ENCODE measurements around the gene MAP4K3. TPM values are rescaled to one million over a fixed set of nuclear protein-coding genes. Genes with fewer than 3 reads are reported as not detected.
A peak's percentile ranks its signal among the peaks of the same experiment; 100 is the strongest.

MAP4K3 gene
- total RNA-seq, 1 experiment from 2014 or later: 97.4 TPM

DNA sequence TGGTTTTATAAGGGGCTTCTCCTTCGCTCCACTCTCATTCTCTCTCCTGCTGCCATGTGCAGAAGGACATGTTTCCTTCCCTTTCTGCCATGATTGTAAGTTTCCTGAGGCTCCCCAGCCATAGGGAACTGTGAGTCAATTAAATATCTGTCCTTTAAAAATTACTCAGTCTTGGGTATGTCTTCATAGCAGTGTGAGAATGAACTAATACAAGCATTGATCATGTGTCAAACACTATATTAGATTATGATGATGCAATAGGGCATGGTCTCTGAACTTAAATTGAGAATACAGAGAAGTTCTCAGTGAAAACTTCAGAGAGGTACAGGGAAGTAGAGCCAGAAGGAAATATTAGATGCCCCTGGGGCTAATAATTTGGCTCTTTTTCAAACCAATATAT lies 5.9 kb upstream of the MAP4K3 start:
- no peak overlapping the region for H2AFZ ChIP-seq (ENCODE audit: low read length)
- peaks cover 22% of the 10 kb centered on the region for H3K36me3 ChIP-seq (ENCODE audit: low read depth, low read length)
- H3K9me2 ChIP-seq (replicated peaks; ENCODE audit: low read length): no peaks in the 10 kb centered on the region
- H3K9me3 ChIP-seq (ENCODE audit: low read length): no peaks in the 10 kb centered on the region
- DNase-seq (no peak), ATAC-seq (no peak)
- no TSS peak for BruUV-seq (replicated peaks)
- H3K4me1 ChIP-seq (ENCODE audit: insufficient read depth, low read length): peaks cover 52% of the 10 kb centered on the region
- POLR2A ChIA-PET (ENCODE audit: unreplicated experiment): no interaction called here
- H3K79me2 ChIP-seq (ENCODE audit: low read length): peaks cover 45% of the 10 kb centered on the region
- peaks cover 5% of the 10 kb centered on the region for H3F3A ChIP-seq (ENCODE audit: low read length, unreplicated experiment)
- CTCF ChIA-PET: no interaction called here
- no peak overlapping the region for H3K27ac ChIP-seq (ENCODE audit: low read length)
- no peak for TF ChIP-seq EZH2phosphoT487 (IDR thresholded peaks at IDR 0.05; ENCODE audit: borderline replicate concordance, low read length)
- no peak overlapping the region for H3K9ac ChIP-seq (ENCODE audit: low read length)
- intact Hi-C loops (cut with micrococcal nuclease): no loop called here
- H3K27me3 ChIP-seq (ENCODE audit: low read length): no peaks in the 10 kb centered on the region
- no peak overlapping the region for H3K4me3 ChIP-seq (ENCODE audit: low read length)
- H3K4me2 ChIP-seq (ENCODE audit: low read length): no peak overlapping the region
- H4K20me1 ChIP-seq (ENCODE audit: low read length): no peaks in the 10 kb centered on the region

DNA sequence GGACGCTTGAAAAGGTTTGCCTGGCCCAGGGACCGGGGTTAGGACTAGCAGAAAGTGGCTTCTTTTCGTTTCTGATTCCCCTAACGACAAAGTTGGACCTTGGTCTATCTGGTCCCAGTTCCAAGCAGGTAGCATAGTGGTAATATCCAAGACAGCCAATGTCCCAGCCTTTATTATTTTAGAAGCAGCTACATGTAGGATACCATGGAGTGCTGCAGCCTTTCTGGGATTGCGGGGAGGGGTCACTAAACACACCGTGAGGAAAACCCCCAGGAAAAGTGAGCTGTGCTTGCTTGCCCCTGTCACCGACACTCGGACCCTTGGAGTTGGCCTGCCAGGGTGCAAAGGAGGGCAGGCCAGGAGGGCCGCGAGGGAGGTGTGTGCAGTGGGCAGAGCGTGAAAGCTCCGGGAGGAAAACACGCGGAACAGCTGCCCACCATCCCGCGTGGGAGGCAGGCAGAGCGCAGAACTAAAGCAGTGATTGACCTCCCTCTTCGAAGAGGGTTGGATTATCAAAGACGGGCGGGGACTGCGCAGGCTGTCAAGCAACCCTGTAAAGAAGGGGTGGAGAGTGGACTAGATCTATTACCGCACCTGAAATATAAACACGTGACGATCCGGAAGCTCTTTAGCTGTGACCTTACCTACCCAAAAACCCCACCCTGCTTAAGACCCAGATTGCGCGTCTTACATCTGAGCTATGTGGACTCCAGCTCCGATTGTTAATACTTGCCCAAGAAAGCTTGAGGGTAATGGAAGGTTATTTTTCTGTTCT lies 624 bp upstream of the MAP4K3 start:
- peaks cover 76% of the 10 kb centered on the region for H3K79me2 ChIP-seq (ENCODE audit: low read length)
- H3K27ac ChIP-seq (ENCODE audit: low read length): peak overlapping the region; percentile 87
- peak; percentile 39 for ATAC-seq
- DNase-seq: peak; percentile 66
- H3K9me2 ChIP-seq (replicated peaks; ENCODE audit: low read length): no peaks in the 10 kb centered on the region
- no peaks in the 10 kb centered on the region for H3K36me3 ChIP-seq (ENCODE audit: low read depth, low read length)
- H3K9ac ChIP-seq (ENCODE audit: low read length): peak overlapping the region; percentile 94
- BruUV-seq (replicated peaks): no TSS peak
- H2AFZ ChIP-seq (ENCODE audit: low read length): peak overlapping the region; percentile 60
- peak overlapping the region; percentile 92 for H3K4me3 ChIP-seq (ENCODE audit: low read length)
- peaks cover 52% of the 10 kb centered on the region for H3K4me1 ChIP-seq (ENCODE audit: insufficient read depth, low read length)
- H3K27me3 ChIP-seq (ENCODE audit: low read length): no peaks in the 10 kb centered on the region
- TF ChIP-seq, protein P1, sequence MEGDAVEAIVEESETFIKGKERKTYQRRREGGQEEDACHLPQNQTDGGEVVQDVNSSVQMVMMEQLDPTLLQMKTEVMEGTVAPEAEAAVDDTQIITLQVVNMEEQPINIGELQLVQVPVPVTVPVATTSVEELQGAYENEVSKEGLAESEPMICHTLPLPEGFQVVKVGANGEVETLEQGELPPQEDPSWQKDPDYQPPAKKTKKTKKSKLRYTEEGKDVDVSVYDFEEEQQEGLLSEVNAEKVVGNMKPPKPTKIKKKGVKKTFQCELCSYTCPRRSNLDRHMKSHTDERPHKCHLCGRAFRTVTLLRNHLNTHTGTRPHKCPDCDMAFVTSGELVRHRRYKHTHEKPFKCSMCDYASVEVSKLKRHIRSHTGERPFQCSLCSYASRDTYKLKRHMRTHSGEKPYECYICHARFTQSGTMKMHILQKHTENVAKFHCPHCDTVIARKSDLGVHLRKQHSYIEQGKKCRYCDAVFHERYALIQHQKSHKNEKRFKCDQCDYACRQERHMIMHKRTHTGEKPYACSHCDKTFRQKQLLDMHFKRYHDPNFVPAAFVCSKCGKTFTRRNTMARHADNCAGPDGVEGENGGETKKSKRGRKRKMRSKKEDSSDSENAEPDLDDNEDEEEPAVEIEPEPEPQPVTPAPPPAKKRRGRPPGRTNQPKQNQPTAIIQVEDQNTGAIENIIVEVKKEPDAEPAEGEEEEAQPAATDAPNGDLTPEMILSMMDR (conservative IDR thresholded peaks at IDR 0.05; ENCODE audit: low read depth, low read length): no peak
- no peak for TF ChIP-seq EZH2phosphoT487 (IDR thresholded peaks at IDR 0.05; ENCODE audit: borderline replicate concordance, low read length)
- no peak for TF ChIP-seq EZH2 (IDR thresholded peaks at IDR 0.05; ENCODE audit: low read length, unreplicated experiment)
- CTCF ChIA-PET: interaction anchor here (0.6 to 0.7 kb wide), 2 partner anchors 14 to 113 kb away, joined by 3 read pairs; no protein-coding TSS in a partner anchor
- peaks cover 36% of the 10 kb centered on the region for H4K20me1 ChIP-seq (ENCODE audit: low read length)
- no peaks in the 10 kb centered on the region for H3K9me3 ChIP-seq (ENCODE audit: low read length)
- intact Hi-C loops (cut with micrococcal nuclease): loop anchor here (1.0 to 10.0 kb wide), 5 partner anchors 50 to 207 kb away; no protein-coding TSS in a partner anchor
- POLR2A ChIA-PET (ENCODE audit: unreplicated experiment): interaction anchor here (0.6 to 1.3 kb wide), 5 partner anchors 54 to 280 kb away, joined by 3 to 13 read pairs (median 4); no protein-coding TSS in a partner anchor
- peak overlapping the region; percentile 97 for H3K4me2 ChIP-seq (ENCODE audit: low read length)
- H3F3A ChIP-seq (ENCODE audit: low read length, unreplicated experiment): no peaks in the 10 kb centered on the region

DNA sequence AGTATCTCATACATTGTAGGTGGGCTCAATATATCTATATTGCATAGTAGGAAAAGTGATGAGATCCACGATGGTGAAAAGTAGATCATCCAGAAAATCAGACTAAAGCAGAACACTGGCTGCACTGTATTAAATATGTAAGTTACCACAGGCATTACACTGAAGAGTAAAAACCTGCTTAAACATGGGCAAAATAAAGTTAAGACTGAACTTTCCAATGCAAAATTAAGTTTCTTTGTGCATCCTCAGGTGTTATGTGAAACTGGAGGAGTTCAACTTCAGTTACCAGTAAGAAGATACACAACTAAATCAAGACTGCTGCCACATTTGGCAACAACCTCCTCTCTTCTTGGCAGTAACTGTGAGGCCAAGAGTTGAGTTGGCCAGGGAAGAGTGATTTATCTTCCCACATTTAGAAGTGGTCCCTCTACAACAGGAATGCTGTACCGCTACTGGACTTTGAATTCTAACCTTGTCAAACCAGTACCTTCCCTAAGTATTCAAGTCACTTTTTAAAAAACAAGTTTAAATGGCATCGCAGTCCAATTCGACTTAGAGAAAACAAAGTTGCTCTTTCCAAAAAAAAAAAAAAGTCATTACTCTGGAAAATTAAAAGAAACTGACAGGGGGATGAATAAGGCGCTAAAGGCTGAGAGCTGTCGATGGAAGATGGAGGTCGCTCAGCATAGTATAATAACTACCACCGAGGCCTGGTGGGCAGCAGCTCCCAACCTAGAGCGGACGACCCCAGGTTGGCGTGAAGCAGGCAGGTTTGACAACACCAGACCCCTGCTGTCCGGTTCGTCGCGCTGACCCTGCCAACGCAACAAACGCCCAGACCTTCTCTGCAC lies 1.1 kb downstream of the MAP4K3 start:
- Histone ChIP-seq H2AFZ (ENCODE audit: low read length) (0 out of 2 replicates have a peak overlapping the region, but pooled peaks have one; percentile 21), H3K9me3 (ENCODE audit: low read length) (no peaks in the 10 kb centered on the region), H3K9me2 (replicated peaks; ENCODE audit: low read length) (no peaks in the 10 kb centered on the region), H3K27me3 (ENCODE audit: low read length) (no peaks in the 10 kb centered on the region), H3F3A (ENCODE audit: low read length, unreplicated experiment) (no peaks in the 10 kb centered on the region), H3K27ac (ENCODE audit: low read length) (peak overlapping the region; percentile 87), H3K79me2 (ENCODE audit: low read length) (peaks cover 92% of the 10 kb centered on the region), H3K4me1 (ENCODE audit: insufficient read depth, low read length) (peaks cover 69% of the 10 kb centered on the region), H3K9ac (ENCODE audit: low read length) (peak overlapping the region; percentile 94), H4K20me1 (ENCODE audit: low read length) (peaks cover 53% of the 10 kb centered on the region), H3K4me2 (ENCODE audit: low read length) (peak overlapping the region; percentile 85), H3K4me3 (ENCODE audit: low read length) (peak overlapping the region; percentile 92), H3K36me3 (ENCODE audit: low read depth, low read length) (no peaks in the 10 kb centered on the region)
- no peak for TF ChIP-seq EZH2 (IDR thresholded peaks at IDR 0.05; ENCODE audit: low read length, unreplicated experiment)
- TF ChIP-seq EZH2phosphoT487 (IDR thresholded peaks at IDR 0.05; ENCODE audit: borderline replicate concordance, low read length): no peak
- TF ChIP-seq, protein P1 (conservative IDR thresholded peaks at IDR 0.05; ENCODE audit: low read depth, low read length): no peak
- POLR2A ChIA-PET (ENCODE audit: unreplicated experiment): interaction anchor here (0.5 to 0.7 kb wide), 3 partner anchors 57 to 95 kb away, joined by 3 read pairs; no protein-coding TSS in a partner anchor
- BruUV-seq (replicated peaks): TSS peak; percentile 32
- DNase-seq: peak; percentile 54
- intact Hi-C loops (cut with micrococcal nuclease): loop anchor here (2.0 to 10.0 kb wide), 3 partner anchors 57 to 209 kb away; no protein-coding TSS in a partner anchor
- CTCF ChIA-PET: no interaction called here
- ATAC-seq: peak; percentile 1

Measured in PC-3 (cell line).